Skeletal muscle tissue (tissue), 4 donors: ENCODE data around the gene ATP8B4. TPM values are rescaled to one million over a fixed set of nuclear protein-coding genes. Genes with fewer than 3 reads are reported as not detected.

Source experiments
- H3K27ac ChIP-seq: one replicate; pipeline ENCODE4 v1.7.0; 2013; ENCODE audit warnings: mild to moderate bottlenecking, low read depth, low read length, inconsistent platforms
- H3K27me3 ChIP-seq, 3 donors: one replicate each; pipeline ENCODE4 v1.7.0; 2013; ENCODE audit warnings: low read length in 3 of 3; ENCODE audit not compliant: control insufficient read depth in 3 of 3, insufficient read depth in 3 of 3
- H3K36me3 ChIP-seq, 3 donors: one replicate each; pipeline ENCODE4 v1.7.0; 2013; ENCODE audit warnings: low read length in 3 of 3; ENCODE audit not compliant: control insufficient read depth in 3 of 3, insufficient read depth in 3 of 3
- H3K4me1 ChIP-seq, 3 donors: one replicate each; pipeline ENCODE4 v1.7.0; 2013; ENCODE audit warnings: low read length in 3 of 3, mild to moderate bottlenecking in 3 of 3; ENCODE audit not compliant: control insufficient read depth in 3 of 3, insufficient read depth in 3 of 3
- H3K4me3 ChIP-seq, 3 donors: one replicate each; pipeline ENCODE4 v1.7.0; 2013; ENCODE audit warnings: low read length in 3 of 3
- H3K9ac ChIP-seq, 3 donors: one replicate each; pipeline ENCODE4 v1.7.0; 2013; ENCODE audit warnings: low read length in 3 of 3, mild to moderate bottlenecking in 3 of 3, moderate library complexity in 2 of 3, low read depth in 1 of 3
- H3K9me3 ChIP-seq, 3 donors: one replicate each; pipeline ENCODE4 v1.7.0; 2013; ENCODE audit warnings: low read length in 3 of 3; ENCODE audit not compliant: control insufficient read depth in 3 of 3
- total RNA-seq: library from RNA; depleted of rRNA; stranded (reverse); fragments of >200 nt; gene quantifications from one replicate; pipeline ENCODE4 v1.2.3, GENCODE V29; 2014
- donor health status: Osteomylitis.

The ATP8B4 gene
- total RNA-seq, 1 donor from 2014 or later = 15.1 TPM

GRCh38 chr15:49877873-49878521 lies 241.0 kb downstream of the ATP8B4 start:
- Histone ChIP-seq H3K9me3 (no peaks in the 10 kb centered on the region), H3K9ac (no peak overlapping the region), H3K36me3 (no peaks in the 10 kb centered on the region), H3K27ac (peak overlapping the region; percentile 82), H3K4me3 (no peak overlapping the region), H3K27me3 (no peaks in the 10 kb centered on the region), H3K4me1 (peaks cover 10 to 14% (median 13%) of the 10 kb centered on the region in 3 donors)

- Histone ChIP-seq H3K4me1 (peaks cover 10 to 14% (median 13%) of the 10 kb centered on the region in 3 donors), H3K9ac (no peak overlapping the region), H3K4me3 (no peak overlapping the region), H3K27me3 (no peaks in the 10 kb centered on the region), H3K36me3 (no peaks in the 10 kb centered on the region), H3K9me3 (no peaks in the 10 kb centered on the region), H3K27ac (peak overlapping the region; percentile 73)
Observed at GRCh38 chr15:49877117-49877872, 241.7 kb downstream of the ATP8B4 start.

- Histone ChIP-seq H3K9ac (no peak overlapping the region), H3K4me1 (peaks cover 10 to 14% (median 13%) of the 10 kb centered on the region in 3 donors), H3K4me3 (peak overlapping the region in 1 of 3 donors; percentile 22), H3K9me3 (no peaks in the 10 kb centered on the region), H3K36me3 (no peaks in the 10 kb centered on the region), H3K27me3 (no peaks in the 10 kb centered on the region), H3K27ac (peak overlapping the region; percentile 73)
Observed at GRCh38 chr15:49876401-49877038, 242.5 kb downstream of the ATP8B4 start.

- no peaks in the 10 kb centered on the region for H3K9me3 ChIP-seq
- peaks cover 10 to 14% (median 13%) of the 10 kb centered on the region in 3 donors for H3K4me1 ChIP-seq
- H3K4me3 ChIP-seq = no peak overlapping the region
- H3K9ac ChIP-seq = no peak overlapping the region
- no peaks in the 10 kb centered on the region for H3K27me3 ChIP-seq
- no peaks in the 10 kb centered on the region for H3K36me3 ChIP-seq
- H3K27ac ChIP-seq = peak overlapping the region; percentile 73
Observed at GRCh38 chr15:49875392-49875791, 243.6 kb downstream of the ATP8B4 start.

- Histone ChIP-seq H3K27ac (no peak overlapping the region), H3K9me3 (no peaks in the 10 kb centered on the region), H3K36me3 (no peaks in the 10 kb centered on the region), H3K9ac (no peak overlapping the region), H3K4me3 (no peak overlapping the region), H3K4me1 (peaks cover 0 to 2% (median 0%) of the 10 kb centered on the region in 3 donors), H3K27me3 (no peaks in the 10 kb centered on the region)
Observed at GRCh38 chr15:49870472-49870871, 248.6 kb downstream of the ATP8B4 start.

- no peak overlapping the region for H3K27ac ChIP-seq
- no peak overlapping the region for H3K4me3 ChIP-seq
- H3K36me3 ChIP-seq = no peaks in the 10 kb centered on the region
- peaks cover 0 to 1% (median 0%) of the 10 kb centered on the region in 3 donors for H3K4me1 ChIP-seq
- H3K9me3 ChIP-seq = no peaks in the 10 kb centered on the region
- no peak overlapping the region for H3K9ac ChIP-seq
- no peaks in the 10 kb centered on the region for H3K27me3 ChIP-seq
Observed at GRCh38 chr15:49868348-49868747, 250.7 kb downstream of the ATP8B4 start.

GRCh38 chr15:49865925-49866757 lies 252.9 kb downstream of the ATP8B4 start:
- no peak overlapping the region for H3K27ac ChIP-seq
- H3K4me3 ChIP-seq = no peak overlapping the region
- H3K9ac ChIP-seq = no peak overlapping the region
- H3K36me3 ChIP-seq = no peaks in the 10 kb centered on the region
- no peaks in the 10 kb centered on the region for H3K9me3 ChIP-seq
- no peaks in the 10 kb centered on the region for H3K27me3 ChIP-seq
- peaks cover 0 to 2% (median 0%) of the 10 kb centered on the region in 3 donors for H3K4me1 ChIP-seq

- Histone ChIP-seq H3K36me3 (no peaks in the 10 kb centered on the region), H3K4me3 (no peak overlapping the region), H3K27ac (peak overlapping the region; percentile 20), H3K4me1 (peaks cover 0 to 2% (median 0%) of the 10 kb centered on the region in 3 donors), H3K9me3 (no peaks in the 10 kb centered on the region), H3K9ac (no peak overlapping the region), H3K27me3 (no peaks in the 10 kb centered on the region)
Observed at GRCh38 chr15:49864251-49864650, 254.8 kb downstream of the ATP8B4 start.

GRCh38 chr15:49863431-49864224 lies 255.4 kb downstream of the ATP8B4 start:
- H3K27ac ChIP-seq = peak overlapping the region; percentile 64
- no peaks in the 10 kb centered on the region for H3K36me3 ChIP-seq
- peaks cover 0 to 2% (median 0%) of the 10 kb centered on the region in 3 donors for H3K4me1 ChIP-seq
- no peaks in the 10 kb centered on the region for H3K27me3 ChIP-seq
- no peak overlapping the region for H3K9ac ChIP-seq
- no peaks in the 10 kb centered on the region for H3K9me3 ChIP-seq
- H3K4me3 ChIP-seq = no peak overlapping the region
